ENCODE measurements around the gene NEK10. TPM values are rescaled to one million over a fixed set of nuclear protein-coding genes. Genes with fewer than 3 reads are reported as not detected.

NEK10 gene
- total and polyA plus RNA-seq, 9 of the 15 experiments (the other 6 are each of a cell fraction or from before 2014, with no cell fraction given) = 0.07 TPM; not detected in 8

GRCh38 chr3:27345045-27345444 is 24.1 kb downstream of the NEK10 start (continued):
- TF ChIP-seq ID3 (CRISPR knock-in tag; IDR thresholded peaks at IDR 0.05) = no peak
- TF ChIP-seq ID3 (tag; IDR thresholded peaks at IDR 0.05) = no peak
- no peak for TF ChIP-seq BMI1 (IDR thresholded peaks at IDR 0.05; ENCODE audit: low read length)
- TF ChIP-seq ZNF143 (CRISPR knock-in tag; IDR thresholded peaks at IDR 0.05) = no peak
- no peak for TF ChIP-seq GABPA (tag; conservative IDR thresholded peaks at IDR 0.05; ENCODE audit: low read depth)

GRCh38 chr3:27344192-27344591 is 25.0 kb downstream of the NEK10 start:
- Histone ChIP-seq H3K4me3 (no peak overlapping the region), H3K4me2 (ENCODE audit: insufficient read depth, low read length) (no peak overlapping the region), H3K27me3 (ENCODE audit: control insufficient read depth in 2 of 2, insufficient read depth in 2 of 2, low read length in 2 of 2) (no peaks in the 10 kb centered on the region), H3K27ac (ENCODE audit: extremely low read depth, low read depth, low read length) (no peak overlapping the region), H3K9me3 (replicated peaks; ENCODE audit: control insufficient read depth, insufficient read depth, low read depth, low read length) (no peaks in the 10 kb centered on the region), H4K20me1 (replicated peaks; ENCODE audit: control insufficient read depth, insufficient read depth, low read length) (no peaks in the 10 kb centered on the region), H3K79me2 (ENCODE audit: control insufficient read depth, insufficient read depth, low read length) (no peaks in the 10 kb centered on the region), H3K36me3 (ENCODE audit: control insufficient read depth, insufficient read depth, low read length) (no peaks in the 10 kb centered on the region), H2AFZ (ENCODE audit: low read depth, low read length) (no peak overlapping the region), H3K9ac (ENCODE audit: insufficient read depth in 1 of 2, low read depth in 2 of 2, low read length in 2 of 2) (no peak overlapping the region), H3K9me1 (ENCODE audit: control insufficient read depth, insufficient read depth, low read length) (no peaks in the 10 kb centered on the region), H3K4me1 (replicated peaks in 1 of 2; ENCODE audit: control insufficient read depth in 2 of 2, insufficient read depth in 2 of 2, low read length in 2 of 2) (no peaks in the 10 kb centered on the region)
- peak; percentile 26 for FAIRE-seq
- POLR2A ChIA-PET = no interaction called here
- ATAC-seq = no peak
- in situ Hi-C loops (cut with MboI) (no loop called here), intact Hi-C loops (cut with micrococcal nuclease) (no loop called here)
- TF ChIP-seq TFAP4 (CRISPR knock-in tag; IDR thresholded peaks at IDR 0.05; ENCODE audit: borderline replicate concordance) = no peak
- TF ChIP-seq TAF9B (IDR thresholded peaks at IDR 0.05; ENCODE audit: partially characterized antibody) = no peak
- TF ChIP-seq E2F6 (IDR thresholded peaks at IDR 0.05; ENCODE audit: borderline replicate concordance in 1 of 2, extremely low read depth in 1 of 2, insufficient read depth in 1 of 2, insufficient read length in 1 of 2, low read depth in 1 of 2, low read length in 1 of 2, poor library complexity in 1 of 2, severe bottlenecking in 1 of 2) = no peak
- TF ChIP-seq LARP7 (IDR thresholded peaks at IDR 0.05) = no peak
- no peak for TF ChIP-seq MECOM (CRISPR knock-in tag; IDR thresholded peaks at IDR 0.05)
- no peak for TF ChIP-seq CBX8 (IDR thresholded peaks at IDR 0.05; ENCODE audit: borderline replicate concordance, extremely low read depth, low read depth, low read length, poor library complexity, severe bottlenecking)
- no peak for TF ChIP-seq HDGF (IDR thresholded peaks at IDR 0.05)
- no peak for TF ChIP-seq USF1 (CRISPR knock-in tag; IDR thresholded peaks at IDR 0.05)
- no peak for TF ChIP-seq SFPQ (IDR thresholded peaks at IDR 0.05; ENCODE audit: low read depth, low read length)
- TF ChIP-seq ZBTB26 (CRISPR knock-in tag; IDR thresholded peaks at IDR 0.05) = no peak
- no peak for DNase-seq (ENCODE audit: extremely low read depth in 1 of 4, low spot score in 3 of 4)
- CTCF ChIA-PET (ENCODE audit: low intra/inter-chr PET ratio) = no interaction called here
- 7% methylated on average over 3 of the region's 3 CpGs for WGBS (ENCODE audit: insufficient coverage, low coverage, missing lambda C conversion rate)
- BruUV-seq (replicated peaks) = no TSS peak
